Medulla oblongata (tissue), 1 donor: ENCODE measurements around the gene SYNE1.
A peak's percentile ranks its signal among the peaks of the same experiment; 100 is the strongest.

Source experiments
- DNase-seq: peaks from one replicate; pipeline ENCODE4 v3.0.0-alpha.2; 2015; ENCODE audit errors: extremely low spot score

The SYNE1 gene

GRCh38 chr6:152233547-152234320 lies 403.4 kb downstream of the SYNE1 start:
- DNase-seq = no peak

- no peak for DNase-seq
Measured at GRCh38 chr6:152232501-152233151, 404.5 kb downstream of the SYNE1 start.

- no peak for DNase-seq
Measured at GRCh38 chr6:152229330-152229729, 407.8 kb downstream of the SYNE1 start.

GRCh38 chr6:152226119-152226518 lies 411.0 kb downstream of the SYNE1 start:
- DNase-seq = no peak

GRCh38 chr6:152225241-152225934 lies 411.8 kb downstream of the SYNE1 start:
- DNase-seq = peak; percentile 20

GRCh38 chr6:152223636-152224035 lies 413.5 kb downstream of the SYNE1 start:
- DNase-seq = no peak

- DNase-seq = no peak
Measured at GRCh38 chr6:152221806-152222628, 415.1 kb downstream of the SYNE1 start.

- no peak for DNase-seq
Measured at GRCh38 chr6:152220786-152221185, 416.4 kb downstream of the SYNE1 start.

- no peak for DNase-seq
Measured at GRCh38 chr6:152218887-152219286, 418.3 kb downstream of the SYNE1 start.

GRCh38 chr6:152212437-152212836 lies 424.7 kb downstream of the SYNE1 start:
- DNase-seq = no peak

- DNase-seq = no peak
Measured at GRCh38 chr6:152209211-152209610, 428.0 kb downstream of the SYNE1 start.

GRCh38 chr6:152207915-152208714 lies 429.0 kb downstream of the SYNE1 start:
- no peak for DNase-seq

GRCh38 chr6:152206072-152206818 lies 430.9 kb downstream of the SYNE1 start:
- DNase-seq = peak; percentile 53

- no peak for DNase-seq
Measured at GRCh38 chr6:152204591-152204990, 432.6 kb downstream of the SYNE1 start.

- DNase-seq = no peak
Measured at GRCh38 chr6:152201120-152201519, 436.0 kb downstream of the SYNE1 start.

GRCh38 chr6:152195896-152196295 lies 441.3 kb downstream of the SYNE1 start:
- no peak for DNase-seq

- no peak for DNase-seq
Measured at GRCh38 chr6:152189736-152190135, 447.4 kb downstream of the SYNE1 start.

- no peak for DNase-seq
Measured at GRCh38 chr6:152188011-152188410, 449.2 kb downstream of the SYNE1 start.

GRCh38 chr6:152186840-152187239 lies 450.3 kb downstream of the SYNE1 start:
- no peak for DNase-seq

GRCh38 chr6:152184917-152185574 lies 452.1 kb downstream of the SYNE1 start:
- DNase-seq = no peak
